Mesendoderm (in vitro differentiated cells): ENCODE data around the gene LGALS7.

ENCODE experiments used
- DNase-seq: peaks from one replicate; pipeline ENCODE4 v3.0.0; 2013
- H2AK5ac ChIP-seq: 2 replicates; pipeline ENCODE4 v1.6.1; 2013; ENCODE audit warnings: low read length, inconsistent platforms
- H2BK120ac ChIP-seq: 2 replicates; pipeline ENCODE4 v1.6.1; 2013; ENCODE audit warnings: low read depth, mild to moderate bottlenecking, low read length, moderate library complexity, mixed read lengths
- H2BK15ac ChIP-seq: replicated peaks from 2 replicates; pipeline ENCODE4 v1.6.1; 2013; ENCODE audit warnings: low read depth, mild to moderate bottlenecking, moderate library complexity
- H2BK5ac ChIP-seq: 2 replicates; pipeline ENCODE4 v1.6.1; 2013; ENCODE audit warnings: low read length, inconsistent platforms
- H3K18ac ChIP-seq: 2 replicates; pipeline ENCODE4 v1.6.1; 2013; ENCODE audit warnings: mild to moderate bottlenecking, low read length, mixed read lengths
- H3K23ac ChIP-seq: one replicate; pipeline ENCODE4 v1.6.1; 2013; ENCODE audit warnings: low read length
- H3K27ac ChIP-seq: 2 replicates; pipeline ENCODE4 v1.5.1; 2013; ENCODE audit warnings: low read depth, mild to moderate bottlenecking, inconsistent platforms, low read length, moderate library complexity
- H3K27me3 ChIP-seq: 2 replicates; pipeline ENCODE4 v1.6.1; 2013; ENCODE audit warnings: low read length, control low read depth, mild to moderate bottlenecking, inconsistent platforms; ENCODE audit not compliant: insufficient read depth, poor library complexity
- H3K36me3 ChIP-seq: 2 replicates; pipeline ENCODE4 v1.6.1; 2013; ENCODE audit warnings: low read length, inconsistent platforms; ENCODE audit not compliant: control insufficient read depth, insufficient read depth
- H3K4ac ChIP-seq: one replicate; pipeline ENCODE4 v1.6.1; 2013; ENCODE audit warnings: low read depth, mild to moderate bottlenecking, low read length, moderate library complexity
- H3K4me1 ChIP-seq: 2 replicates; pipeline ENCODE4 v1.6.1; 2013; ENCODE audit warnings: low read depth, low read length, inconsistent platforms; ENCODE audit not compliant: control insufficient read depth
- H3K4me2 ChIP-seq: 2 replicates; pipeline ENCODE4 v1.6.1; 2013; ENCODE audit warnings: low read length
- H3K4me3 ChIP-seq: 2 replicates; pipeline ENCODE4 v1.5.1; 2013; ENCODE audit warnings: mild to moderate bottlenecking, low read length
- H3K56ac ChIP-seq: one replicate; pipeline ENCODE4 v1.6.1; 2013; ENCODE audit warnings: low read length
- H3K79me1 ChIP-seq: 2 replicates; pipeline ENCODE4 v1.6.1; 2013; ENCODE audit warnings: low read length, inconsistent platforms
- H3K79me2 ChIP-seq: 2 replicates; pipeline ENCODE4 v1.6.1; 2013; ENCODE audit warnings: mild to moderate bottlenecking, low read length; ENCODE audit not compliant: control insufficient read depth, insufficient read depth
- H3K9ac ChIP-seq: 2 replicates; pipeline ENCODE4 v1.6.1; 2013; ENCODE audit warnings: low read length, inconsistent platforms
- H4K5ac ChIP-seq: one replicate; pipeline ENCODE4 v1.6.1; 2013; ENCODE audit warnings: low read length
- H4K8ac ChIP-seq: one replicate; pipeline ENCODE4 v1.6.1; 2013; ENCODE audit warnings: low read depth, mild to moderate bottlenecking, control low read depth, low read length, moderate library complexity
- WGBS: extraction: QIAGEN DNeasy Blood & Tissue Kit; methylation state at CpG from one replicate; pipeline ENCODE4 v1.1.7; 2013; ENCODE audit warnings: low lambda C conversion rate, missing lambda C conversion rate; ENCODE audit not compliant: insufficient coverage; ENCODE audit errors: extremely low coverage; 5-methylcytosine and 5-hydroxymethylcytosine counted together

LGALS7 gene

GRCh38 chr19:38731654-38732301, 41.5 kb downstream of the LGALS7 start:
- no peak for DNase-seq
- Histone ChIP-seq H3K36me3 (peaks cover 10% of the 10 kb centered on the region), H3K18ac (no peak overlapping the region), H3K23ac (no peak overlapping the region), H3K56ac (no peak overlapping the region), H3K4me1 (no peaks in the 10 kb centered on the region), H3K4me3 (no peak overlapping the region), H3K79me2 (no peaks in the 10 kb centered on the region), H3K9ac (no peak overlapping the region), H3K79me1 (no peaks in the 10 kb centered on the region), H3K4me2 (no peak overlapping the region), H3K4ac (no peak overlapping the region), H2AK5ac (no peak overlapping the region), H4K5ac (no peak overlapping the region), H3K27ac (no peak overlapping the region), H2BK15ac (no peak overlapping the region), H3K27me3 (no peaks in the 10 kb centered on the region), H4K8ac (no peak overlapping the region), H2BK120ac (no peak overlapping the region), H2BK5ac (no peak overlapping the region)
- WGBS = no CpG with 5 or more reads among the region's 10 CpGs

- Histone ChIP-seq H2AK5ac (no peak overlapping the region), H4K8ac (no peak overlapping the region), H3K79me1 (no peaks in the 10 kb centered on the region), H2BK15ac (no peak overlapping the region), H3K18ac (no peak overlapping the region), H3K56ac (no peak overlapping the region), H3K79me2 (no peaks in the 10 kb centered on the region), H2BK120ac (no peak overlapping the region), H3K4ac (no peak overlapping the region), H3K9ac (no peak overlapping the region), H3K4me2 (no peak overlapping the region), H3K27me3 (no peaks in the 10 kb centered on the region), H2BK5ac (no peak overlapping the region), H3K4me3 (no peak overlapping the region), H3K36me3 (peaks cover 13% of the 10 kb centered on the region), H3K27ac (no peak overlapping the region), H3K4me1 (no peaks in the 10 kb centered on the region), H3K23ac (no peak overlapping the region), H4K5ac (no peak overlapping the region)
- no CpG with 5 or more reads among the region's 19 CpGs for WGBS
- DNase-seq = no peak
These were observed 42.4 kb downstream of the LGALS7 start for GRCh38 chr19:38730731-38731589.

- DNase-seq = no peak
- Histone ChIP-seq H3K79me1 (no peaks in the 10 kb centered on the region), H3K23ac (no peak overlapping the region), H4K8ac (no peak overlapping the region), H3K4me1 (no peaks in the 10 kb centered on the region), H2AK5ac (no peak overlapping the region), H3K27ac (no peak overlapping the region), H3K36me3 (peaks cover 13% of the 10 kb centered on the region), H3K4ac (no peak overlapping the region), H3K56ac (no peak overlapping the region), H3K4me3 (no peak overlapping the region), H3K9ac (no peak overlapping the region), H3K4me2 (no peak overlapping the region), H2BK15ac (no peak overlapping the region), H4K5ac (no peak overlapping the region), H2BK120ac (no peak overlapping the region), H2BK5ac (no peak overlapping the region), H3K18ac (no peak overlapping the region), H3K27me3 (no peaks in the 10 kb centered on the region), H3K79me2 (no peaks in the 10 kb centered on the region)
- no CpG with 5 or more reads among the region's 7 CpGs for WGBS
These were observed 42.9 kb downstream of the LGALS7 start for GRCh38 chr19:38730470-38730730.

- no peak overlapping the region for H2BK5ac ChIP-seq
- no peaks in the 10 kb centered on the region for H3K4me1 ChIP-seq
- H3K79me2 ChIP-seq = no peaks in the 10 kb centered on the region
- H3K79me1 ChIP-seq = no peaks in the 10 kb centered on the region
- no peak overlapping the region for H2AK5ac ChIP-seq
- H3K23ac ChIP-seq = no peak overlapping the region
- no peak overlapping the region for H3K56ac ChIP-seq
- no peak overlapping the region for H3K4ac ChIP-seq
- peak; percentile 79 for DNase-seq
- H4K5ac ChIP-seq = no peak overlapping the region
- H2BK15ac ChIP-seq = no peak overlapping the region
- H3K36me3 ChIP-seq = peaks cover 16% of the 10 kb centered on the region
- no peak overlapping the region for H3K4me3 ChIP-seq
- no peak overlapping the region for H4K8ac ChIP-seq
- WGBS = 100% methylated on average over 1 of the region's 17 CpGs
- H2BK120ac ChIP-seq = no peak overlapping the region
- H3K9ac ChIP-seq = no peak overlapping the region
- H3K27ac ChIP-seq = no peak overlapping the region
- H3K4me2 ChIP-seq = no peak overlapping the region
- H3K27me3 ChIP-seq = no peaks in the 10 kb centered on the region
- H3K18ac ChIP-seq = no peak overlapping the region
These were observed 43.5 kb downstream of the LGALS7 start for GRCh38 chr19:38729653-38730469.

GRCh38 chr19:38728752-38729541, 44.4 kb downstream of the LGALS7 start:
- H4K5ac ChIP-seq = no peak overlapping the region
- no peaks in the 10 kb centered on the region for H3K79me2 ChIP-seq
- H3K79me1 ChIP-seq = no peaks in the 10 kb centered on the region
- no CpG with 5 or more reads among the region's 37 CpGs for WGBS
- no peak overlapping the region for H3K4me3 ChIP-seq
- H3K4ac ChIP-seq = no peak overlapping the region
- H3K27ac ChIP-seq = no peak overlapping the region
- H3K23ac ChIP-seq = no peak overlapping the region
- no peak overlapping the region for H4K8ac ChIP-seq
- H3K4me2 ChIP-seq = no peak overlapping the region
- peak overlapping the region; percentile 42 for H3K56ac ChIP-seq
- H3K4me1 ChIP-seq = no peaks in the 10 kb centered on the region
- H3K27me3 ChIP-seq = no peaks in the 10 kb centered on the region
- H2BK5ac ChIP-seq = no peak overlapping the region
- no peak overlapping the region for H2AK5ac ChIP-seq
- no peak overlapping the region for H2BK15ac ChIP-seq
- peaks cover 21% of the 10 kb centered on the region for H3K36me3 ChIP-seq
- no peak overlapping the region for H3K18ac ChIP-seq
- no peak for DNase-seq
- no peak overlapping the region for H2BK120ac ChIP-seq
- H3K9ac ChIP-seq = no peak overlapping the region
